HUES64 (cell line): Measurements from ENCODE around the gene UVRAG.

Experiments used
- H3K27ac ChIP-seq: 2 replicates; pipeline ENCODE4 v1.7.0; 2013; ENCODE audit warnings: low read depth, low read length, inconsistent platforms
- H3K27me3 ChIP-seq: 2 replicates; pipeline ENCODE4 v1.6.1; 2013; ENCODE audit warnings: mild to moderate bottlenecking, low read length; ENCODE audit not compliant: insufficient read depth
- H3K36me3 ChIP-seq: 2 replicates; pipeline ENCODE4 v1.6.1; 2013; ENCODE audit warnings: mild to moderate bottlenecking, low read length; ENCODE audit not compliant: insufficient read depth
- H3K4me1 ChIP-seq: 2 replicates; pipeline ENCODE4 v1.6.1; 2013; ENCODE audit warnings: mild to moderate bottlenecking, low read length, moderate library complexity; ENCODE audit not compliant: insufficient read depth
- H3K4me3 ChIP-seq: 2 replicates; pipeline ENCODE4 v1.5.1; 2013; ENCODE audit warnings: mild to moderate bottlenecking, low read length, moderate library complexity
- H3K9ac ChIP-seq: 2 replicates; pipeline ENCODE4 v1.6.1; 2013; ENCODE audit warnings: mild to moderate bottlenecking, low read depth, low read length
- H3K9me3 ChIP-seq: 2 replicates; pipeline ENCODE4 v1.6.1; 2013; ENCODE audit warnings: low read depth, low read length; ENCODE audit not compliant: insufficient read depth
- WGBS: fragments of 150-250, 120-280 bp; methylation state at CpG from one replicate; pipeline ENCODE4 v1.1.7; 2013; ENCODE audit warnings: missing lambda C conversion rate; 5-methylcytosine and 5-hydroxymethylcytosine counted together

The UVRAG gene

GRCh38 chr11:76141901-76142588 lies 327.0 kb downstream of the UVRAG start:
- WGBS, result 96% methylated on average over 10 of the region's 12 CpGs
- Histone ChIP-seq H3K9ac (no peak overlapping the region), H3K4me3 (no peak overlapping the region)

GRCh38 chr11:76143274-76143673 lies 328.3 kb downstream of the UVRAG start:
- Histone ChIP-seq H3K4me1 (no peaks in the 10 kb centered on the region), H3K9ac (no peak overlapping the region), H3K27me3 (no peaks in the 10 kb centered on the region), H3K4me3 (no peak overlapping the region), H3K36me3 (peaks cover 25% of the 10 kb centered on the region), H3K9me3 (no peaks in the 10 kb centered on the region), H3K27ac (no peak overlapping the region)
- 91% methylated on average over 11 of the region's 11 CpGs for WGBS

More at GRCh38 chr11:76141901-76142588, 327.0 kb downstream of the UVRAG start:
- Histone ChIP-seq H3K27me3 (no peaks in the 10 kb centered on the region), H3K9me3 (no peaks in the 10 kb centered on the region), H3K4me1 (no peaks in the 10 kb centered on the region), H3K27ac (no peak overlapping the region), H3K36me3 (peaks cover 25% of the 10 kb centered on the region)

GRCh38 chr11:76147106-76147740 lies 332.2 kb downstream of the UVRAG start:
- Histone ChIP-seq H3K36me3 (peaks cover 7% of the 10 kb centered on the region), H3K27ac (no peak overlapping the region), H3K4me3 (no peak overlapping the region), H3K4me1 (no peaks in the 10 kb centered on the region), H3K27me3 (peaks cover 9% of the 10 kb centered on the region), H3K9ac (no peak overlapping the region), H3K9me3 (no peaks in the 10 kb centered on the region)
- 86% methylated on average over 14 of the region's 14 CpGs for WGBS

DNA sequence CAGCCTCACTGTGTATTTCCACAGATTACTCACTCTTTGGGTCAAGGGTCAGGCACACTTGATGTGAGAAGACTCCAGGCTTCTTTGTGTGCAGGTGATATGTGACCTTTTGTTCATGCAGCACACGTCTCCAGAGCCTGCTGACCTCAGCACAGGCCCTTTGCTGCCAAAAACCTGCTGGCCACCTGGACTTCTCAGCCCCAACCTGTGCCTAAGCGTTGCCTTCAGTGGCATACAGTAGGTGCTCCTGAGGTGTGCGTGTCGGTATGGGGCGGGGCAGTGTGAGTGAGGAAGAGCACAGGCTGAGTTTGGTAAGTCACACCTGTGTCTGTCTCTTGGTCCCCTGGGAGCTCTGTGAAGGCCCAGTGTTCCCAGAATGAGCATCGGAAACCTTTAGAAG lies 333.2 kb downstream of the UVRAG start:
- Histone ChIP-seq H3K36me3 (no peaks in the 10 kb centered on the region), H3K4me3 (no peak overlapping the region), H3K9ac (no peak overlapping the region), H3K4me1 (peaks cover 7% of the 10 kb centered on the region; the same call in 1 of the 2 replicates), H3K27ac (no peak overlapping the region), H3K27me3 (peaks cover 15% of the 10 kb centered on the region), H3K9me3 (no peaks in the 10 kb centered on the region)
- WGBS, result 94% methylated on average over 6 of the region's 6 CpGs

GRCh38 chr11:76148941-76149613 lies 334.1 kb downstream of the UVRAG start:
- peaks cover 15% of the 10 kb centered on the region for H3K27me3 ChIP-seq
- no peaks in the 10 kb centered on the region for H3K36me3 ChIP-seq
- no peaks in the 10 kb centered on the region for H3K9me3 ChIP-seq
- no peak overlapping the region for H3K9ac ChIP-seq
- no peak overlapping the region for H3K27ac ChIP-seq
- no peak overlapping the region for H3K4me3 ChIP-seq
- H3K4me1 ChIP-seq, result peaks cover 7% of the 10 kb centered on the region; the same call in 1 of the 2 replicates
- 91% methylated on average over 17 of the region's 17 CpGs for WGBS

GRCh38 chr11:76149713-76150112 lies 334.7 kb downstream of the UVRAG start:
- peaks cover 15% of the 10 kb centered on the region for H3K27me3 ChIP-seq
- no peak overlapping the region for H3K27ac ChIP-seq
- H3K4me3 ChIP-seq, result no peak overlapping the region
- no peaks in the 10 kb centered on the region for H3K9me3 ChIP-seq
- no peak overlapping the region for H3K9ac ChIP-seq
- no peaks in the 10 kb centered on the region for H3K36me3 ChIP-seq
- WGBS, result 91% methylated on average over 6 of the region's 6 CpGs
- H3K4me1 ChIP-seq, result peaks cover 7% of the 10 kb centered on the region; the same call in 1 of the 2 replicates

- no peak overlapping the region for H3K9ac ChIP-seq
- peaks cover 7% of the 10 kb centered on the region; the same call in 1 of the 2 replicates for H3K4me1 ChIP-seq
- no peaks in the 10 kb centered on the region for H3K9me3 ChIP-seq
- H3K27me3 ChIP-seq, result peaks cover 15% of the 10 kb centered on the region
- 89% methylated on average over 4 of the region's 4 CpGs for WGBS
- no peak overlapping the region for H3K27ac ChIP-seq
- H3K4me3 ChIP-seq, result no peak overlapping the region
- no peaks in the 10 kb centered on the region for H3K36me3 ChIP-seq
Measured at GRCh38 chr11:76150141-76150540, 335.1 kb downstream of the UVRAG start.

DNA sequence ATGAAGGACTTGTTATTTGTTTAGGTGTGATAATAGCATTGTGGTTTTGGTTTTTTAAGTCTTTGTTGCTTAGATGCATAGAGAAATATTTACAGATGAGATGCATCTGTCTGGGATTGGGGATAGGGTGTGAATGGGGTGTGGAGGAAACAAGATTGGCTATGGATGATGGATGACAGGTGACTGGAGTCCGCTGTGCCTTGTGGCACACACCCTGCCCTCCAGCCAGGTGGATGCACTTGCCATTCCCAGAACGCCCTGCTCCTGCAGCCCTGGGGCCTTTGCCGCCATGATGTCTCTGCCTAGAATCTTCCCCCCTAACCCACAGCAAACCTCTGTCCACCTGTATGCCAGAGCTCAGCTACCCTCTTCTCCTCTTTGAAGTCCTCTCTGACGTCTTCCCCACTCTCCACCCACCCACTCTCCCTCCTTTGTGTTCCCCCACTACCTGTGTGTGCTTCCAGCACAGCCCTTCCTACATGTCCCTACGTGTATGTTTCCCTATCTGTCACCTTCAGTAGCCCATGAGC lies 336.6 kb downstream of the UVRAG start:
- Histone ChIP-seq H3K9me3 (no peaks in the 10 kb centered on the region), H3K36me3 (no peaks in the 10 kb centered on the region), H3K27ac (no peak overlapping the region), H3K27me3 (peaks cover 15% of the 10 kb centered on the region), H3K9ac (peak overlapping the region; percentile 77; the same call in 1 of the 2 replicates), H3K4me1 (peaks cover 7% of the 10 kb centered on the region; the same call in 1 of the 2 replicates), H3K4me3 (no peak overlapping the region; the same call in 1 of the 2 replicates)
- WGBS, result 79% methylated on average over 5 of the region's 5 CpGs

GRCh38 chr11:76152086-76152681 lies 337.2 kb downstream of the UVRAG start:
- no peak overlapping the region for H3K27ac ChIP-seq
- WGBS, result 34% methylated on average over 27 of the region's 30 CpGs
- H3K4me3 ChIP-seq, result peak overlapping the region; percentile 64
- H3K36me3 ChIP-seq, result no peaks in the 10 kb centered on the region
- no peaks in the 10 kb centered on the region for H3K9me3 ChIP-seq
- peaks cover 15% of the 10 kb centered on the region for H3K27me3 ChIP-seq
- H3K9ac ChIP-seq, result peak overlapping the region; percentile 77
- H3K4me1 ChIP-seq, result peaks cover 7% of the 10 kb centered on the region; the same call in 1 of the 2 replicates

DNA sequence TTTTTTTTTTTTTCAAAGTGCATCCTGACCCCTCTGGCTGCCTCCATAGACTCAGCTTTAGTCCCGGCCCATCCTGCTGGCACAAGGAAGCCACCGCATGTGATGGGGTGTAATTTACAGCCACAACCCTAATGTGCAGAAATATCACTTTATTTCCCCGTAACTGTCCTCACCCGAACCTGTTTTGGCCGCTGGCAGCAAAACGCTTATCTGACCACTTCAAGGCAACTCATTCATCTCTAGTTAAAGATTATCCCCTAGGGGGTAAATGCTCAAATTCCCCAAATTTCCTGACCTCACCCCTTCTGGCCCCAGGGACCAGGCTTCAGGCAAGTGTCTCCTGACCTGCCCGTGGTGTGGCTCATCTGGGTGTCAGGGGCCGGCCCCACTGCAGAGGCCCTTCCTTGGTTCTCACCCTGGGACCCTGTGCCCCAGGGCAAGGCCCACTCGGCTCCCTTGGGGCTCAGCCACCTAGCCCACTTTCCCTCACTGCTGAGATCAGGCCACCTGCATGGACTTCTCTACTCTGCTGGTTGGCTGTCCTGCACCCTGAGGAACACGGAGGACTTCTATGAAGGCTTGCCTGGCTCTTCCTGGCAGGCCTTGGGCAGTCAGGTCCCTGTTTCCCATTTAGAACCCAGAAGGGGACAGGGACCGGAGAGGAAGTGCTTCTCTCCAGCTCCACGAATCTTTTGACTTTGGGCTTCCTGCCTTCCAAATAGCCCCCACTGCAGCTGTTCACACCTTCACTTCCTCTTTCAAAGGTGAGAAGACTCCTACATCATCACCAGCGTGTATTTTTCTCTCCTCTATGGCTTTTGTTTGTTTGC lies 337.9 kb downstream of the UVRAG start:
- no peaks in the 10 kb centered on the region for H3K9me3 ChIP-seq
- H3K27me3 ChIP-seq, result peaks cover 15% of the 10 kb centered on the region
- H3K36me3 ChIP-seq, result no peaks in the 10 kb centered on the region
- no peak overlapping the region for H3K27ac ChIP-seq
- 67% methylated on average over 12 of the region's 13 CpGs for whole genome bisulfite sequencing
- peaks cover 7% of the 10 kb centered on the region; the same call in 1 of the 2 replicates for H3K4me1 ChIP-seq
- H3K9ac ChIP-seq, result peak overlapping the region; percentile 77; the same call in 1 of the 2 replicates
- peak overlapping the region; percentile 64 for H3K4me3 ChIP-seq
